ENCODE data around the gene SSH2. TPM values are rescaled to one million over a fixed set of nuclear protein-coding genes. Genes with fewer than 3 reads are reported as not detected.

SSH2 gene
- total and polyA plus RNA-seq, 9 donors: 4.2 to 13.0 (median 11.8) TPM

DNA sequence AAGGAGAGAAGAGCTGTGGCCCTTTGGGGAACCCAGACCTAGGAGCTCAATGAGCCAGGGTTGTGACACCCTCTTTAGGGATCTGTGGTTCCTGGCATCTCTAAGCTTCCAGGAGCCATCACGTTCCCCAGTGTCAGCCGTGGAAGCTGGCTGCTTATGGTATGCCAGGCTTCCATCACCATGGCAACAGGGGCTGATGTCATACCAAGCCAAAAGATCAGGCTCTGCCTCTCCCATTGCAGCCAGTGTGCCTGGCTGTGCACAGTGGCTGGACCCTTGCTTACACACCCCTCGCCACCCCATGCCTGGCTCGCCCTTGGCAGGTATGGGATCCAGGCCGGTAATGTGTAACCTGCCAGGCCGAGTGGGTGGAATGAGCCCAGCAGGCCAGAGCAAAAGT, 91.1 kb downstream of the SSH2 start:
- DNase-seq: no peak
- intact Hi-C loops (cut with DNase I): no loop called here

DNA sequence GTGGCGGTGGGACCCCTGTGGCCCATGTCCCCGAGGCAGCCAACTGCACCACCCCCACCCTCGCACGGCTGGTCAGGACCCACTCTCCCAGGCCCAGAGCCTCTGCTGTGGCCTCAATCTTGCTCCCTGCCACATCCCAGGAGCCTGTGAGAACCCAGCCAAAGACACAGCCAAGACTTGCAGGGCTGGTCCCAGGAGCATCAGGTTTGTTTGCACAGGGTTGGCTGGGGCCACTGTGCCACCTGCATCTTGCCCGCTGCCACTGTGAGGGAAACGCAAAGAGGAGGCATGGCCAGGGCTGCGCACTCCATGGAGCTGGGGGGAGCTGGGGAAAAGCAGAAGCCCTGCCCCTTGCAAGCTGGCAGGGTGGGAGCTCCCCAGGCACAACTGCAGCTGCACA, 92.5 kb downstream of the SSH2 start:
- intact Hi-C loops (cut with DNase I): no loop called here
- Histone ChIP-seq H3K27ac (no peak overlapping the region), H3K36me3 (no peaks in the 10 kb centered on the region), H3K4me1 (ENCODE audit: insufficient read depth) (no peaks in the 10 kb centered on the region), H3K27me3 (no peaks in the 10 kb centered on the region), H3K4me3 (no peak overlapping the region), H3K9me3 (no peaks in the 10 kb centered on the region)
- TF ChIP-seq, protein P1, sequence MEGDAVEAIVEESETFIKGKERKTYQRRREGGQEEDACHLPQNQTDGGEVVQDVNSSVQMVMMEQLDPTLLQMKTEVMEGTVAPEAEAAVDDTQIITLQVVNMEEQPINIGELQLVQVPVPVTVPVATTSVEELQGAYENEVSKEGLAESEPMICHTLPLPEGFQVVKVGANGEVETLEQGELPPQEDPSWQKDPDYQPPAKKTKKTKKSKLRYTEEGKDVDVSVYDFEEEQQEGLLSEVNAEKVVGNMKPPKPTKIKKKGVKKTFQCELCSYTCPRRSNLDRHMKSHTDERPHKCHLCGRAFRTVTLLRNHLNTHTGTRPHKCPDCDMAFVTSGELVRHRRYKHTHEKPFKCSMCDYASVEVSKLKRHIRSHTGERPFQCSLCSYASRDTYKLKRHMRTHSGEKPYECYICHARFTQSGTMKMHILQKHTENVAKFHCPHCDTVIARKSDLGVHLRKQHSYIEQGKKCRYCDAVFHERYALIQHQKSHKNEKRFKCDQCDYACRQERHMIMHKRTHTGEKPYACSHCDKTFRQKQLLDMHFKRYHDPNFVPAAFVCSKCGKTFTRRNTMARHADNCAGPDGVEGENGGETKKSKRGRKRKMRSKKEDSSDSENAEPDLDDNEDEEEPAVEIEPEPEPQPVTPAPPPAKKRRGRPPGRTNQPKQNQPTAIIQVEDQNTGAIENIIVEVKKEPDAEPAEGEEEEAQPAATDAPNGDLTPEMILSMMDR (IDR thresholded peaks at IDR 0.05): no peak
- TF ChIP-seq EP300 (IDR thresholded peaks at IDR 0.05): no peak
- no peak for TF ChIP-seq POLR2A (IDR thresholded peaks at IDR 0.05)
- 95 to 97% (median 95%) methylated on average over 7 of the region's 7 CpGs for WGBS, 3 donors
- no peak for DNase-seq

More for the DNA sequence above, 91.1 kb downstream of the SSH2 start:
- no peaks in the 10 kb centered on the region for H3K4me1 ChIP-seq (ENCODE audit: insufficient read depth)
- H3K9me3 ChIP-seq: no peaks in the 10 kb centered on the region
- H3K27ac ChIP-seq: no peak overlapping the region
- 93 to 96% (median 96%) methylated on average over 6 of the region's 6 CpGs for WGBS, 3 donors
- no peaks in the 10 kb centered on the region for H3K27me3 ChIP-seq
- TF ChIP-seq EP300 (IDR thresholded peaks at IDR 0.05): no peak
- TF ChIP-seq, protein P1 (IDR thresholded peaks at IDR 0.05): no peak
- no peak for TF ChIP-seq POLR2A (IDR thresholded peaks at IDR 0.05)
- no peak overlapping the region for H3K4me3 ChIP-seq
- no peaks in the 10 kb centered on the region for H3K36me3 ChIP-seq

DNA sequence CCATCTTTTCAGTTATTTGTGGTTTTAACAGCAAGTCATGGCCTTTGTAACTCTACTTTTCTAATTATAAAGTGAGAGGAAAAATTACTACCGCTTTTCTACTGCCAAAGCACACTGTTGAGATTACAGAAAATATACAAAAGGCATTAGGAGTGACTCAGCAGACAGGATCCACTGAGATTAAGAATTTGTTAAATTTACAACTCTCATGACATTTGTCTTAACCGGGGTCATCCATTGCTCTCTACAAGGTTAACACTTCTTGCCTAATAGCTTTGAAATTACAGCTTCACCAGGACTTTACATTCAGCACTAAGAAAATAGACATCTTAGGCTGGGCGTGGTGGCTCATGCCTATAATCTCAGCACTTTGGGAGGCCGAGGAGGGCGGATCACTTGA, 93.4 kb downstream of the SSH2 start:
- DNase-seq: no peak
- Histone ChIP-seq H3K9me3 (no peaks in the 10 kb centered on the region), H3K36me3 (no peaks in the 10 kb centered on the region), H3K4me1 (ENCODE audit: insufficient read depth) (no peaks in the 10 kb centered on the region), H3K27me3 (no peaks in the 10 kb centered on the region), H3K27ac (no peak overlapping the region), H3K4me3 (no peak overlapping the region)
- TF ChIP-seq, protein P1 (IDR thresholded peaks at IDR 0.05): no peak
- TF ChIP-seq POLR2A (IDR thresholded peaks at IDR 0.05) (no peak), EP300 (IDR thresholded peaks at IDR 0.05) (no peak)
- intact Hi-C loops (cut with DNase I): no loop called here
- 54 to 57% (median 56%) methylated on average over 5 of the region's 5 CpGs for WGBS, 3 donors

DNA sequence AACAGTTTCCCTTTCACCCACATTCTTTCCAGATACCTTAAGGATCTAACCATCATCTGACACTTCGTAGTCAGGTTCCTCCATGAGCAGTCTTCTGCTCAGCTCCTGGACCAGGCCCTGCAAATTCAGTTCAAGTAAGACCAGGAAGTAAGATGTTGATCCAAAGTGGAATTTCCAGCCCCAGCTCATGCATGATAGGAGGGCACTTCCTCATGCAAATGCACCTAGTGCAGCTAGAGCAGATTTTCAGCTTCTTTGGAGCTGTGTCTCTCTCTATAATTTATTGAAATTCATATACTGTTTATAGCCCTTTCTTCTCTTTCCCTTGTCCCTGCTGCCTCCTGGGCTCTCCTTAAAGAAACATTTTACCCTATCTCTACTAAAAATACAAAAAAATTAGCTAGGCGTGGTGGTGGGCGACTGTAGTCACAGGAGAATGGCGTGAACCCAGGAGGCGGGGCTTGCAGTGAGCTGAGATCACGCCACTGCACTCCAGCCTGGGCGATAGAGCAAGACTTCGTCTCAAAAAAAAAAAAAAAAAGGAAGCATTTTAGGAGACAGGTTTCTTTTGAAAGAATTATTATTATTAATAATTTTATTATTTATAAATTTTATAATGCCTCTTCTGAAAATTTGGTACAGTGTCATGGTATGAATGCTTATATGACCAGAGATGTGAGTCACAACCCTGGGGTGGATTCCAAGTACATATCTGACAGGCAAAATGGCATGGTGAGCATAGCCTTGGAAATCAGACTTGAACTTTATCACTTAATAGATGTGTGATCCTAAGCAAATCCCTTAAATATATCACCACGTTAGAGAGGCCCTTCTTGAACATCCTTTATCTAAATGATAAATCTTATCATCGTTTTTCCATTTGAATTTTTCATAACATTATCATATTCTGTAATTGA, 94.3 kb downstream of the SSH2 start:
- intact Hi-C loops (cut with DNase I): no loop called here
- 79 to 82% (median 80%) methylated on average over 10 of the region's 10 CpGs for WGBS, 3 donors
- no peaks in the 10 kb centered on the region for H3K27me3 ChIP-seq
- H3K36me3 ChIP-seq: no peaks in the 10 kb centered on the region
- H3K9me3 ChIP-seq: no peaks in the 10 kb centered on the region
- no peak for DNase-seq
- TF ChIP-seq, protein P1 (IDR thresholded peaks at IDR 0.05): no peak
- no peak for TF ChIP-seq POLR2A (IDR thresholded peaks at IDR 0.05)
- no peak for TF ChIP-seq EP300 (IDR thresholded peaks at IDR 0.05)
- no peaks in the 10 kb centered on the region for H3K4me1 ChIP-seq (ENCODE audit: insufficient read depth)
- H3K27ac ChIP-seq: no peak overlapping the region
- no peak overlapping the region for H3K4me3 ChIP-seq

Data from ovary (tissue), 9 donors.